Transverse colon (tissue), 4 donors: ENCODE measurements around the gene UNC119.

Experiments
- EP300 ChIP-seq: sonication (generic); formaldehyde crosslinking; IDR thresholded peaks from one replicate; pipeline ENCODE4 v1.6.1; 2017; ENCODE audit warnings: antibody characterized with exemption, low read depth
- POLR2A ChIP-seq: fragments of 450-650 bp; IDR thresholded peaks from one replicate; pipeline ENCODE4 v1.6.1; 2016; ENCODE audit warnings: antibody characterized with exemption, mild to moderate bottlenecking, moderate library complexity
- POLR2AphosphoS5 ChIP-seq, 3 donors: sonication (generic); formaldehyde crosslinking; IDR thresholded peaks; one replicate each; pipeline ENCODE4 v1.6.1; 2016; ENCODE audit warnings: antibody characterized with exemption in 3 of 3
- TF ChIP-seq, protein P1 (sequence below), 5 experiments: fragments of 200-600 bp in 3 of 5; fragments of 450-650 bp in 2 of 5; sonication (generic) in 3 of 5; IDR thresholded peaks; 1 replicate in 2 of 5; 2 replicates in 3 of 5; pipeline ENCODE4 v1.5.1; 2016 to 2017; ENCODE audit warnings: antibody characterized with exemption in 5 of 5, inconsistent platforms in 3 of 5, mild to moderate bottlenecking in 2 of 5, moderate library complexity in 1 of 5

DNA sequence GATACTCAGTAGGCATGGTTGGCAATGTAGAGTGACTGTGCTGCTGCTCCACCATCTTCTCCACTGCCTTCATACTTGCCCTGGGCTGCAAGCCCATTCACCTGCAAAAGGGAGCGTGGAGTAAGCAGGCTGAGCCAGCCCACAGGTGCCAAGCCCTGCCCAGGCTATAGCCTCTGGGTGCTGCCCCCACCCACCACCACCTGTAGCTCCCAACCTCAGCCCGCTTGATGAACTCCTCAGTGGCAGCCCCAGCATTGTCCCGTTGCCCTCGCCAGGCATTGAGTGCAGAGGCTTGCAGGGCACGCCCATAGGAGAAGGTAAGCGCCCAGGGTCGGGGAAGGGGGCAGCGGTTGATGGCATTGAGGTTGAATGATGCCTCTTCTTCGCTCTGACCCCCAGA is 21.1 kb upstream of the UNC119 start:
- TF ChIP-seq, protein P1, sequence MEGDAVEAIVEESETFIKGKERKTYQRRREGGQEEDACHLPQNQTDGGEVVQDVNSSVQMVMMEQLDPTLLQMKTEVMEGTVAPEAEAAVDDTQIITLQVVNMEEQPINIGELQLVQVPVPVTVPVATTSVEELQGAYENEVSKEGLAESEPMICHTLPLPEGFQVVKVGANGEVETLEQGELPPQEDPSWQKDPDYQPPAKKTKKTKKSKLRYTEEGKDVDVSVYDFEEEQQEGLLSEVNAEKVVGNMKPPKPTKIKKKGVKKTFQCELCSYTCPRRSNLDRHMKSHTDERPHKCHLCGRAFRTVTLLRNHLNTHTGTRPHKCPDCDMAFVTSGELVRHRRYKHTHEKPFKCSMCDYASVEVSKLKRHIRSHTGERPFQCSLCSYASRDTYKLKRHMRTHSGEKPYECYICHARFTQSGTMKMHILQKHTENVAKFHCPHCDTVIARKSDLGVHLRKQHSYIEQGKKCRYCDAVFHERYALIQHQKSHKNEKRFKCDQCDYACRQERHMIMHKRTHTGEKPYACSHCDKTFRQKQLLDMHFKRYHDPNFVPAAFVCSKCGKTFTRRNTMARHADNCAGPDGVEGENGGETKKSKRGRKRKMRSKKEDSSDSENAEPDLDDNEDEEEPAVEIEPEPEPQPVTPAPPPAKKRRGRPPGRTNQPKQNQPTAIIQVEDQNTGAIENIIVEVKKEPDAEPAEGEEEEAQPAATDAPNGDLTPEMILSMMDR (IDR thresholded peaks at IDR 0.05): no peak
- TF ChIP-seq POLR2AphosphoS5 (IDR thresholded peaks at IDR 0.05) (no peak), POLR2A (no peak), EP300 (no peak)
